Stimulated activated CD8-positive, alpha-beta memory T cell treated with anti-CD3 and anti-CD28 coated beads, Interleukin-4, amount 100 ng/mL, for 4 hours (primary cell): ENCODE results near the gene L3MBTL4.

ENCODE experiments used
- DNase-seq, 2 donors: peaks; one replicate each; pipeline ENCODE4 v3.0.0-alpha.2; 2020; ENCODE audit warnings: low read depth in 2 of 2, low spot score in 1 of 2

The L3MBTL4 gene

GRCh38 chr18:6366776-6367175 lies 47.9 kb downstream of the L3MBTL4 start:
- DNase-seq = no peak

DNA sequence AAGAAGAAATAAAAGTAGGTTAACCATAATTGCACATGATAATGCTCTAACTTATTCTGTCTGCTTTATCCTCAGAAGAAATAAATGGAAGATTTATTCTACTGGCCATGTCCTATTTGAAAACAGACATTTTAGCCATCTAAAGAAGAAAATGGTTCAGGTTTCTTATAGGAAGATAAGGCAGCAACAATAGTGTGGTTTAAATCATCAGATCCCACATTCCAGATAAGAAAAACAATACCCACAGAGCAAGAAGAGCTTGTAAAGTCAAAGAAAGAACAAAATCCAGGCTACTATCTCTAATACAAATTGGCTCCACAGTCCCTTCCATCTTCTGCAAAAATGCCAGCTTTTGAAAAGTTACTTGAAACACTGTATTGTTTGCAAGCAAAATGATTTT lies 49.3 kb downstream of the L3MBTL4 start:
- DNase-seq = no peak

GRCh38 chr18:6363216-6363615 lies 51.5 kb downstream of the L3MBTL4 start:
- DNase-seq = no peak

- DNase-seq = no peak
Measured at GRCh38 chr18:6362559-6363129, 52.1 kb downstream of the L3MBTL4 start.

GRCh38 chr18:6357668-6358067 lies 57.0 kb downstream of the L3MBTL4 start:
- DNase-seq = no peak

- no peak for DNase-seq
Measured at GRCh38 chr18:6355789-6356589, 58.7 kb downstream of the L3MBTL4 start.

- no peak for DNase-seq
Measured at GRCh38 chr18:6352275-6352674, 62.4 kb downstream of the L3MBTL4 start.

GRCh38 chr18:6342990-6343389 lies 71.7 kb downstream of the L3MBTL4 start:
- no peak for DNase-seq

GRCh38 chr18:6341709-6342108 lies 73.0 kb downstream of the L3MBTL4 start:
- no peak for DNase-seq

DNA sequence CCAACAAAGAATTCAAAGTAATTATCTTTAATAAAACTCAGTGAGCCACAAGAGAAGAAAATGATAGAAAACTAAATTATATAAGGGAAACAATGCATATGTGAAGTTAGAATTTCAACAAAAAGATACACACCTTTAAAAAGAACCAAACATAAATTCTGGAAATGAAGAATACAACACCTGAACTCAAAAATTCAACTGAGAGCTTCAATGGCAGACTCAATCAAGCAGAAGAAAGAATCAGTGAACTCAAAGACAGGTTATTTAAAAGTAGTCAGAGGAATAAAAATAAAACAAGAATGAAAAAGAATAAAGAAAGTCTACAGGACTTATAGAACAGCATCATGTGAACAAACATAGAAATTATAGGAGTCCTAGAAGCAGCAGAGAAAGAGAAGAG lies 73.4 kb downstream of the L3MBTL4 start:
- DNase-seq = no peak

GRCh38 chr18:6340121-6340520 lies 74.6 kb downstream of the L3MBTL4 start:
- no peak for DNase-seq

DNA sequence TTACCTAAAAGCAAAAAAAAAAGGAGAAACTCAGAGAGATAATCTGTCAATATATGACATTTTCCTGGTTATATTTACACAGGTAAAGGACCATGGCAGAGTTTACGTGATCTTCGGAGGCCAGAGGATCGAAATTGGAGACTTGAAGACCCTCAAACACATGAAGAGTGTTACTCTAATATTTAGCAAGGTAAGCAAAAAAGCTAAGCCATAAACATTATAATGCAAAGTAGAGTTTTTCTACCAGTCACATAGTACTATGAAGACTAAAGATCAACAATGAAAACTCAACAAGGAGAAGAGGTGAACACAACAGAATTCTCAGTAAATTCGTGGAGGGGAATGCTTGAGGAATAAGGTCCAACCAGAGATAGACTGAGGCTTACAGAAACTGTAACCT lies 78.5 kb downstream of the L3MBTL4 start:
- no peak for DNase-seq

- DNase-seq = no peak
Measured at GRCh38 chr18:6333981-6334380, 80.7 kb downstream of the L3MBTL4 start.

DNA sequence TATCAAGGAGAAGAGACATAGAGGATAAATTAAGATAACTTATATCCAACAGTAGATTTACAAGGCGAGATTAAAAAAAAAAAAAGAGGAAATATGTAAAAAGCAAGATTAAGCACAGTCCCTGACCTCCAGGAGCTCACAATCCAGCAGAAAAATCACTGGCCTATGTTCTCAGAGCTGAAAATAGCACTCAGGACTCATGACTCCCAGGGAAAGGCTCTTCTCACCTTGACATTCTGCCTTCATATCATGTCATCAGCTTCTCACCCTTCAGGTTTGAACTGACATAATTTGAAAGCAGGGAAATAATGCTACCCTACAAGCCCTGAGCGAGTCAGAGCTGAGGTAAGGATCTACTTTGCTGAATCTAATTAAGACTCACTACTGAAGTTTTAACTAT lies 82.8 kb downstream of the L3MBTL4 start:
- no peak for DNase-seq

DNA sequence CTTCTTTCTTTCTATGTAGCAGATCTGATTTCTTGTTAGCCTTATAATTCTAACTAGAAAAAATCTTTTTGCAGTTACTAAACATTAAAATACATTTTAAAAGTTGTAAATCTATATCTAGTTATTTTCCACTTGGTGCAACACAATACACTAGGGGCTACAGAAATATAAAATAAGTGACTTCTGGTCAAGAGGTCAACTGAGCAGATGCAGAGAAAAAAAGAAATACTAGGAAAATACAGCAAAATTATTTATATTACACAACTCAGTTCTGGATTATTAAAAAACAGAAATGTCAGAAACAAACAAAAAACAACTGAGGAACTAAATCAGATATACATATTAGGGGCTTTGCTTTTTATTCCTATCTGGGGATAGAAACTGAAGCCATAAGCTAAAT lies 83.9 kb downstream of the L3MBTL4 start:
- DNase-seq = no peak

DNA sequence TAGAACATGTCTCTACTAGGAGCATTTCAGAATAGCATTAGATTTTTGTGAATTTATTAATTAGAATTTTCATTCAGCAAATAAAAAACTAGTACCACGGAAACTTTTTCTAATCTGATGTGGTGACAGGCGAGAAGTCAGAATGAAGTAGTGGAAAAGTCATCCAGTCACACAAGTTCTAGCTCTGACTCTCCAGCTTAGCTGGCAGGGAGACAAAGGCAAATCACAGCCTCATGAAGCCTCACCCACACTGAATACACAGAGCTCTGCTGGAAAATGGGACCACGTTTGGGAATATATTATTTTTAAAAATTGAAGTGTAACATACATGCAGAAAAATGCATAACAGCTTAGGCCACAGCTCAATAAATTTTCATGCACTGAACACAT lies 86.1 kb downstream of the L3MBTL4 start:
- DNase-seq = no peak

DNA sequence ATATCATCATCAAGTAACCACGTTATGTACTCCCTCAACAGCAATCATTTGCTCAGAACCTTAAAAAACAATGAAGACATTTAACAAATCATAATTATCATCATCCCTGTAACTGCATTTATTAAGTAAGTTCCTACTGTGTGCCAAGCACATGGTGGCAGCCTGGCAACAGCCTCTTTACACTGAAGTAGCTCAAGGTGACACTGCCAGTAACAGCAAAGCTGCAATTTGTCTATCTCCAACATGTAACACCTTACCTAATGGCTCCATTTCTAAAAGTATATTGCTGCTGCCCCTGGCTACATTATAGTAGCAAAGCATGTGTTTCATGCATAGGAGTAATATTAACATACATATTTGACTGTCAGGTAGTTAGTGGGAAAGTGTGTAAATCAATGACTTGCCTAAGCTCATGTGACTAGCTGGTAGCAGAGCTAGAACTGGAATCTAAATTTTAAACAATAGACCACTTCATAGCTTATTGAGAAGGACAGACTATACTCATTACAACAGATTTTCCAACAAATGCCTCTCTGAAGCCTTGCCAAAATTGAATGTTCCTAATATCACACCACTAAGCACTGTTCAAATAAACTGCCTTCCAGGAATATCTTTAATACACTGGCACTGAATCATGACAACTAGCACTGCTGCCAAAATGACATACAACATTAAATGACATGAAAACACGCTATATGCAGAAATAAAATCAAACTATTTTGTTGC lies 86.7 kb downstream of the L3MBTL4 start:
- no peak for DNase-seq

DNA sequence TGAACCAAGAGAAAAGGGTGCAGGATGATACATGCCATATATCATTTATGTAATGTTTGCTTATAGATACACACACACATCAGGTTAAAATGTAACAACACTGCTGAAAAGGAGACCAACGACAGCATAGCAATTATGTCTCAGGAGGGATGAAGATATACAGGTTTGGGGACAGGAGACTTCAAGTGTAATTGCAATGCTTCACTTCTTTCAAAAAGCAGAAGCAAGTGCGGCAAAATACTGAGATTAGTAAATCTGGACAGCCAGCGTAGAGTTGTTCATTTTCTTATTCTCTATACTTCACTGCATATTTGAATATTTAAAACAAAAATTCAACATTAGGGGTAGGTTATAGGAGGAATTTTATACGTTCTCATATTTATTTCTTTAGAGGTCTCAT lies 87.2 kb downstream of the L3MBTL4 start:
- DNase-seq = no peak

GRCh38 chr18:6326566-6326965 lies 88.1 kb downstream of the L3MBTL4 start:
- no peak for DNase-seq

- no peak for DNase-seq
Measured at GRCh38 chr18:6323319-6323889, 91.3 kb downstream of the L3MBTL4 start.

GRCh38 chr18:6315517-6316331 lies 99.0 kb downstream of the L3MBTL4 start:
- DNase-seq = no peak
